Measurements from ENCODE around the gene RXRA.
"Not testable (repeated sequence)": the region's sequence is repeated elsewhere in the genome, so short reads cannot be mapped to it uniquely, and the experiment has no call there.

Gene RXRA

DNA sequence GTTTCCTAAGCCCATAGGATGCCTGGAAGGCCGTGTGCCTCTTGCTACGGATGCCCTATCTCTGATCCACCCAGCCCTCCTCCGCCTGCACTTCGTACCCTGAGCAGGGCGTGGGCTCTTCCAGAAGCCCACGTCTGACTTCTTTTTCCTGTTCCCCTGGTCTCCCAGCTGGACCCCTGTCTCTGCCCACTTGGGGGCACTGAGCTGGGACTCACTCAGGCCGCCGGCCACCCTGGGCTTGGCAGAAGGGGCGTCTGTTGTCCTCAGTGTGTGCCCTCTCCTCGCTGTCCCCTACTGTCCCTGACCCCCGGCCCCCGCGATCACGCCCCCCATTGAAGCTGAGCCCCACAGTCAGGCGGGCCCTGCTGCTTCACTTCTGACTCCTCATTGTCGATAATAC, 22.0 kb upstream of the RXRA start:
- TF ChIP-seq SPI1 (IDR thresholded peaks at IDR 0.05; ENCODE audit: borderline replicate concordance, low read depth) = no peak
- no peak for TF ChIP-seq POLR2AphosphoS5 (IDR thresholded peaks at IDR 0.05; ENCODE audit: low read depth)
- TF ChIP-seq, protein P1, sequence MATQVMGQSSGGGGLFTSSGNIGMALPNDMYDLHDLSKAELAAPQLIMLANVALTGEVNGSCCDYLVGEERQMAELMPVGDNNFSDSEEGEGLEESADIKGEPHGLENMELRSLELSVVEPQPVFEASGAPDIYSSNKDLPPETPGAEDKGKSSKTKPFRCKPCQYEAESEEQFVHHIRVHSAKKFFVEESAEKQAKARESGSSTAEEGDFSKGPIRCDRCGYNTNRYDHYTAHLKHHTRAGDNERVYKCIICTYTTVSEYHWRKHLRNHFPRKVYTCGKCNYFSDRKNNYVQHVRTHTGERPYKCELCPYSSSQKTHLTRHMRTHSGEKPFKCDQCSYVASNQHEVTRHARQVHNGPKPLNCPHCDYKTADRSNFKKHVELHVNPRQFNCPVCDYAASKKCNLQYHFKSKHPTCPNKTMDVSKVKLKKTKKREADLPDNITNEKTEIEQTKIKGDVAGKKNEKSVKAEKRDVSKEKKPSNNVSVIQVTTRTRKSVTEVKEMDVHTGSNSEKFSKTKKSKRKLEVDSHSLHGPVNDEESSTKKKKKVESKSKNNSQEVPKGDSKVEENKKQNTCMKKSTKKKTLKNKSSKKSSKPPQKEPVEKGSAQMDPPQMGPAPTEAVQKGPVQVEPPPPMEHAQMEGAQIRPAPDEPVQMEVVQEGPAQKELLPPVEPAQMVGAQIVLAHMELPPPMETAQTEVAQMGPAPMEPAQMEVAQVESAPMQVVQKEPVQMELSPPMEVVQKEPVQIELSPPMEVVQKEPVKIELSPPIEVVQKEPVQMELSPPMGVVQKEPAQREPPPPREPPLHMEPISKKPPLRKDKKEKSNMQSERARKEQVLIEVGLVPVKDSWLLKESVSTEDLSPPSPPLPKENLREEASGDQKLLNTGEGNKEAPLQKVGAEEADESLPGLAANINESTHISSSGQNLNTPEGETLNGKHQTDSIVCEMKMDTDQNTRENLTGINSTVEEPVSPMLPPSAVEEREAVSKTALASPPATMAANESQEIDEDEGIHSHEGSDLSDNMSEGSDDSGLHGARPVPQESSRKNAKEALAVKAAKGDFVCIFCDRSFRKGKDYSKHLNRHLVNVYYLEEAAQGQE (IDR thresholded peaks at IDR 0.05; ENCODE audit: insufficient replicate concordance, low read depth) = no peak
- TF ChIP-seq GABPA (IDR thresholded peaks at IDR 0.05; ENCODE audit: low read depth) = no peak
- TF ChIP-seq, protein P2, sequence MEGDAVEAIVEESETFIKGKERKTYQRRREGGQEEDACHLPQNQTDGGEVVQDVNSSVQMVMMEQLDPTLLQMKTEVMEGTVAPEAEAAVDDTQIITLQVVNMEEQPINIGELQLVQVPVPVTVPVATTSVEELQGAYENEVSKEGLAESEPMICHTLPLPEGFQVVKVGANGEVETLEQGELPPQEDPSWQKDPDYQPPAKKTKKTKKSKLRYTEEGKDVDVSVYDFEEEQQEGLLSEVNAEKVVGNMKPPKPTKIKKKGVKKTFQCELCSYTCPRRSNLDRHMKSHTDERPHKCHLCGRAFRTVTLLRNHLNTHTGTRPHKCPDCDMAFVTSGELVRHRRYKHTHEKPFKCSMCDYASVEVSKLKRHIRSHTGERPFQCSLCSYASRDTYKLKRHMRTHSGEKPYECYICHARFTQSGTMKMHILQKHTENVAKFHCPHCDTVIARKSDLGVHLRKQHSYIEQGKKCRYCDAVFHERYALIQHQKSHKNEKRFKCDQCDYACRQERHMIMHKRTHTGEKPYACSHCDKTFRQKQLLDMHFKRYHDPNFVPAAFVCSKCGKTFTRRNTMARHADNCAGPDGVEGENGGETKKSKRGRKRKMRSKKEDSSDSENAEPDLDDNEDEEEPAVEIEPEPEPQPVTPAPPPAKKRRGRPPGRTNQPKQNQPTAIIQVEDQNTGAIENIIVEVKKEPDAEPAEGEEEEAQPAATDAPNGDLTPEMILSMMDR (IDR thresholded peaks at IDR 0.05; ENCODE audit: insufficient read depth, low read length) = no peak
- DNase-seq (ENCODE audit: low read depth in 1 of 2, low spot score in 1 of 2) = no peak
- H3K27me3 ChIP-seq (ENCODE audit: insufficient read depth, poor library complexity, severe bottlenecking) = no peaks in the 10 kb centered on the region
- H3K4me3 ChIP-seq (replicated peaks; ENCODE audit: insufficient read depth, low read length) = no peak overlapping the region
- H3K27ac ChIP-seq (replicated peaks) = no peak overlapping the region

DNA sequence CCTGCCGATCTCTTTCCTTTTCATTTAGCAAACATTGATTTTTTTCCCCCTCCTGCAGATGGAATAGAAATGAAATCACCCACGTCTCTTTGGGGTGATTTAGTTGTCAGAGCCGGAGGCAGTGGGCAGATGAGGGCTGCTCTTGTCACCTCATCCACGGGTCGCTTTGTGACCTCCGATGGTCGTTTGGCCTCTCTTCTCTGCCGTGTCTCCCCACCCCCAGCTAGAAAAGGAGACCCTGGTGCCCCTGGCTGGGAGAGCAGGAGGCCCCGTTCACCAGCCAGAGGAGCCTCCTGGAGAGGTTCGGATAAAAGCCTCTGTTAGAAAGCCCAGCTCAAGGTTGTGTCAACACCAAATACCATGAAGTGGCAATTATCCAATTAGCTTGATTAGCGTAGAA, 21.6 kb upstream of the RXRA start:
- no peak for DNase-seq (ENCODE audit: low read depth in 1 of 2, low spot score in 1 of 2)
- TF ChIP-seq POLR2AphosphoS5 (IDR thresholded peaks at IDR 0.05; ENCODE audit: low read depth) = no peak
- no peak for TF ChIP-seq SPI1 (IDR thresholded peaks at IDR 0.05; ENCODE audit: borderline replicate concordance, low read depth)
- TF ChIP-seq, protein P1 (IDR thresholded peaks at IDR 0.05; ENCODE audit: insufficient replicate concordance, low read depth) = no peak
- TF ChIP-seq, protein P2 (IDR thresholded peaks at IDR 0.05; ENCODE audit: insufficient read depth, low read length) = no peak
- no peak for TF ChIP-seq GABPA (IDR thresholded peaks at IDR 0.05; ENCODE audit: low read depth)
- Histone ChIP-seq H3K27me3 (ENCODE audit: insufficient read depth, poor library complexity, severe bottlenecking) (no peaks in the 10 kb centered on the region), H3K27ac (replicated peaks) (no peak overlapping the region), H3K4me3 (replicated peaks; ENCODE audit: insufficient read depth, low read length) (no peak overlapping the region)

DNA sequence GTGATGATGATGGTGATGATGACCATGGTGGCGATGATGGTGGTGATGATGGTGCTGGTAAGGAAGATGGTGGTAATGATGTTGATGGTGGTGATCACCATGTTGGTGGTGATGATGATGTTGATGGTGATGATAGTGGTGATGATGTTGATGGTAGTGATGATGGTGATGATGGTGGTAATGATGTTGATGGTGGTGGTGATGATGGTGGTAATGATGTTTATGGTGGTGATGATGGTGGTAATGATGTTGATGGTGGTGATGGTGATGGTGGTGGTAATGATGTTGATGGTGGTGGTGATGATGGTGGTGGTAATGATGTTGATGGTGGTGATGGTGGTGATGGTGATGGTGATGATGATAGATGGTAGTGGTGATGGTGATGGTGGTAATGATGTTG, 20.7 kb upstream of the RXRA start:
- TF ChIP-seq SPI1 (IDR thresholded peaks at IDR 0.05; ENCODE audit: borderline replicate concordance, low read depth) (no peak), GABPA (IDR thresholded peaks at IDR 0.05; ENCODE audit: low read depth) (no peak), POLR2AphosphoS5 (IDR thresholded peaks at IDR 0.05; ENCODE audit: low read depth) (no peak)
- TF ChIP-seq, protein P2 (IDR thresholded peaks at IDR 0.05; ENCODE audit: insufficient read depth, low read length) = no peak
- TF ChIP-seq, protein P1 (IDR thresholded peaks at IDR 0.05; ENCODE audit: insufficient replicate concordance, low read depth) = no peak
- Histone ChIP-seq H3K4me3 (replicated peaks; ENCODE audit: insufficient read depth, low read length) (no peak overlapping the region), H3K27me3 (ENCODE audit: insufficient read depth, poor library complexity, severe bottlenecking) (no peaks in the 10 kb centered on the region), H3K27ac (replicated peaks) (no peak overlapping the region)
- no peak for DNase-seq (ENCODE audit: low read depth in 1 of 2, low spot score in 1 of 2)

DNA sequence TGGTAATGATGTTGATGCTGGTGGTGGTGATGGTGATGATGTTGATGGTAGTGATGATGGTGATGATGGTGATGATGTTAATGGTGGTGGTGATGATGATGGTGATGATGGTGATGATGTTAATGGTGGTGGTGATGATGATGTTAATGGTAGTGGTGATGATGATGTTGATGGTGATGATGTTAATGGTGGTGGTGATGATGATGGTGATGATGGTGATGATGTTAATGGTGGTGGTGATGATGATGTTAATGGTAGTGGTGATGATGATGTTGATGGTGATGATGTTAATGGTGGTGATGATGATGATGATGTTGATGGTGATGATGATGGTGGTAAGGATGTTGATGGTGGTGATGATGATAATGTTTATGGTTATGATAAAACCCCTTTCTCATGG, 20.2 kb upstream of the RXRA start:
- not testable (repeated sequence) for H3K27me3 ChIP-seq (ENCODE audit: insufficient read depth, poor library complexity, severe bottlenecking); H3K4me3 ChIP-seq (replicated peaks; ENCODE audit: insufficient read depth, low read length); H3K27ac ChIP-seq (replicated peaks)

More for the DNA sequence above, 20.2 kb upstream of the RXRA start:
- DNase-seq (ENCODE audit: low read depth in 1 of 2, low spot score in 1 of 2) = not testable (repeated sequence)
